Kidney (tissue), 14 donors: ENCODE measurements around the gene HBS1L. TPM values are rescaled to one million over a fixed set of nuclear protein-coding genes. Genes with fewer than 3 reads are reported as not detected.

Experiments
- DNase-seq, 5 donors: peaks; one replicate each; pipeline ENCODE4 v3.0.0-alpha.2; 2013 to 2020
- FAIRE-seq: peaks from 2 replicates; lab custom pipeline; 2012; peaks lifted over from hg19 to GRCh38; lab: Jason Lieb, UNC
- H3K27ac ChIP-seq, 2 donors: one replicate each; pipeline ENCODE4 v1.7.0; 2013; ENCODE audit warnings: low read depth in 2 of 2, low read length in 2 of 2, inconsistent platforms in 1 of 2
- H3K27me3 ChIP-seq: one replicate; pipeline ENCODE4 v1.7.1; 2013; ENCODE audit warnings: low read length, inconsistent platforms; ENCODE audit not compliant: control insufficient read depth, insufficient read depth
- H3K36me3 ChIP-seq, 3 donors: one replicate each; pipeline versions ENCODE4 v1.7.0 to v1.7.1; 2013; ENCODE audit warnings: low read length in 3 of 3, control low read depth in 1 of 3, inconsistent platforms in 1 of 3; ENCODE audit not compliant: insufficient read depth in 3 of 3, control insufficient read depth in 2 of 3
- H3K4me1 ChIP-seq, 3 donors: one replicate each; pipeline versions ENCODE4 v1.7.0 to v1.7.1; 2013; ENCODE audit warnings: low read length in 3 of 3, inconsistent platforms in 1 of 3, low read depth in 1 of 3; ENCODE audit not compliant: control insufficient read depth in 2 of 3, insufficient read depth in 2 of 3
- H3K4me3 ChIP-seq, 3 donors: one replicate each; pipeline versions ENCODE4 v1.7.0 to v1.8.1; 2013; ENCODE audit warnings: low read length in 3 of 3, control low read depth in 1 of 3, inconsistent platforms in 1 of 3
- H3K9ac ChIP-seq, 3 donors: one replicate each; pipeline versions ENCODE4 v1.7.0 to v1.7.1; 2013; ENCODE audit warnings: low read length in 3 of 3, control low read depth in 1 of 3, inconsistent platforms in 1 of 3
- H3K9me3 ChIP-seq, 3 donors: one replicate each; pipeline versions ENCODE4 v1.7.0 to v1.7.1; 2013; ENCODE audit warnings: low read length in 3 of 3, control low read depth in 1 of 3, inconsistent platforms in 1 of 3; ENCODE audit not compliant: control insufficient read depth in 2 of 3, insufficient read depth in 1 of 3
- CTCF ChIP-seq: IDR thresholded peaks from 3 replicates; pipeline ENCODE4 v1.5.1; 2012; ENCODE audit warnings: mild to moderate bottlenecking, moderate library complexity, borderline replicate concordance; ENCODE audit not compliant: insufficient read depth; ENCODE audit errors: extremely low read depth
- intact Hi-C: fragments of 100-400 bp; cut with DNase I; formaldehyde crosslinking; loops from one replicate; pipeline ENCODE4 v1.11.1; 2022
- polyA plus RNA-seq: library from polyadenylated mRNA; stranded (reverse); fragments of 350-450 nt; fragmentation: Illumina TruSeq; extraction: RNeasy Lipid Tissue Mini Kit (QIAGEN cat#74804); gene quantifications from one replicate; pipeline ENCODE4 v1.2.3, GENCODE V29; 2014; ENCODE audit warnings: low read depth, low replicate concordance; ENCODE audit not compliant: insufficient read depth
- total RNA-seq: library from RNA; stranded (reverse); fragmentation: NEBNext Ultra II Directional; extraction: Animal tissue kit (Norgen Biotek cat#: 25700); gene quantifications from one replicate; pipeline ENCODE4 v1.2.1, GENCODE V29; 2021
- donor health status: control.
- donor health status: control.
- donor health status: control.
- donor health status: control.
- donor health status: control.
- donor health status: DM: yes; HTN: yes; CAD: no.
- donor health status: Normal renal cell carcinoma (clear cell type).

The HBS1L gene
- total and polyA plus RNA-seq, 2 donors from 2014 or later, result 21.0 to 59.1 TPM

GRCh38 chr6:134959603-134960002 lies 95.0 kb downstream of the HBS1L start:
- no peak for DNase-seq
- intact Hi-C loops, result no loop called here
- Histone ChIP-seq H3K4me1 (no peaks in the 10 kb centered on the region), H3K9me3 (no peaks in the 10 kb centered on the region), H3K36me3 (peaks cover 0 to 3% (median 0%) of the 10 kb centered on the region in 3 donors), H3K9ac (no peak overlapping the region), H3K4me3 (no peak overlapping the region), H3K27ac (no peak overlapping the region), H3K27me3 (no peaks in the 10 kb centered on the region)
- no peak for FAIRE-seq
- no peak for TF ChIP-seq CTCF

DNA sequence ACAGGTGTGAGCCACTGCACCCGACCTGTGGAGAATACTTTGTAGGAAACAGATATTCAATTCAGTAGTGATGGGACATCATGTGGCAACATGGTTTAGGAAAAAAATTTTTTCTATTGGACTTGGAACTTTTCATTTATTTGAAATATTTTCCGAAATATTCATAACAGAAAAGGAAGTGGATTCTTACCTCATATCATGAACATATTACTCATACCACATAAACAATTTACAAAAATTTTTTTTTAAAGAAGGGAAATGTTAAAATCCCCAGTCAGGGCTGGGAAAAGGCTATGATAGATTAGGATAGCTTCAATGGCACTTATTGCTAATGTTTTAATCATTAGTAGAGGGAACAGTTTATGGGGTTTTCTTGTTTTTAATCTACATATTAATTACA lies 97.9 kb downstream of the HBS1L start:
- no peaks in the 10 kb centered on the region for H3K9me3 ChIP-seq
- no peak overlapping the region for H3K9ac ChIP-seq
- no peaks in the 10 kb centered on the region for H3K27me3 ChIP-seq
- H3K27ac ChIP-seq, result no peak overlapping the region
- H3K36me3 ChIP-seq, result no peaks in the 10 kb centered on the region
- FAIRE-seq (no peak), DNase-seq (no peak)
- H3K4me1 ChIP-seq, result no peaks in the 10 kb centered on the region
- no peak for TF ChIP-seq CTCF
- intact Hi-C loops, result no loop called here
- no peak overlapping the region for H3K4me3 ChIP-seq

- DNase-seq (no peak), FAIRE-seq (no peak)
- TF ChIP-seq CTCF, result no peak
- Histone ChIP-seq H3K9ac (no peak overlapping the region), H3K9me3 (no peaks in the 10 kb centered on the region), H3K27ac (no peak overlapping the region), H3K27me3 (no peaks in the 10 kb centered on the region), H3K4me1 (no peaks in the 10 kb centered on the region), H3K36me3 (no peaks in the 10 kb centered on the region), H3K4me3 (no peak overlapping the region)
- intact Hi-C loops, result no loop called here
Observed at GRCh38 chr6:134956032-134956431, 98.6 kb downstream of the HBS1L start.
